ENCODE measurements around the gene COPG2.
A peak's percentile ranks its signal among the peaks of the same experiment; 100 is the strongest.

The COPG2 gene

GRCh38 chr7:130506358-130506757 is 162.2 kb downstream of the COPG2 start:
- no peak for DNase-seq (ENCODE audit: extremely low read depth in 1 of 2, low read depth in 1 of 2)

GRCh38 chr7:130505753-130506152 is 162.8 kb downstream of the COPG2 start:
- DNase-seq (ENCODE audit: extremely low read depth in 1 of 2, low read depth in 1 of 2): no peak

- DNase-seq (ENCODE audit: extremely low read depth in 1 of 2, low read depth in 1 of 2): no peak
These were observed 167.6 kb downstream of the COPG2 start for GRCh38 chr7:130500910-130501309.

- DNase-seq (ENCODE audit: extremely low read depth in 1 of 2, low read depth in 1 of 2): no peak
These were observed 168.1 kb downstream of the COPG2 start for GRCh38 chr7:130500463-130500862.

- no peak for DNase-seq (ENCODE audit: extremely low read depth in 1 of 2, low read depth in 1 of 2)
These were observed 174.1 kb downstream of the COPG2 start for GRCh38 chr7:130494431-130494858.

- no peak for DNase-seq (ENCODE audit: extremely low read depth in 1 of 2, low read depth in 1 of 2)
These were observed 175.2 kb downstream of the COPG2 start for GRCh38 chr7:130493275-130493873.

- DNase-seq (ENCODE audit: extremely low read depth in 1 of 2, low read depth in 1 of 2): no peak
These were observed 175.8 kb downstream of the COPG2 start for GRCh38 chr7:130492523-130493274.

- DNase-seq (ENCODE audit: extremely low read depth in 1 of 2, low read depth in 1 of 2): no peak
These were observed 176.6 kb downstream of the COPG2 start, which contains the start of gene MEST for GRCh38 chr7:130491841-130492522. TSS of gene MEST (plus strand) at chr7:130492085. CDS start at chr7:130492314, 229 bp downstream.

- DNase-seq (ENCODE audit: extremely low read depth in 1 of 2, low read depth in 1 of 2): no peak
These were observed 177.4 kb downstream of the COPG2 start for GRCh38 chr7:130490888-130491804.

GRCh38 chr7:130490311-130490791 is 178.2 kb downstream of the COPG2 start:
- DNase-seq (ENCODE audit: extremely low read depth in 1 of 2, low read depth in 1 of 2): no peak

- DNase-seq (ENCODE audit: extremely low read depth in 1 of 2, low read depth in 1 of 2): no peak
These were observed 179.2 kb downstream of the COPG2 start for GRCh38 chr7:130489140-130489983.

GRCh38 chr7:130488392-130489139 is 180.0 kb downstream of the COPG2 start:
- DNase-seq (ENCODE audit: extremely low read depth in 1 of 2, low read depth in 1 of 2): no peak

- DNase-seq (ENCODE audit: extremely low read depth in 1 of 2, low read depth in 1 of 2): no peak
These were observed 181.6 kb downstream of the COPG2 start for GRCh38 chr7:130486954-130487436.

- peak in 1 of 2 donors; percentile 20 for DNase-seq (ENCODE audit: extremely low read depth in 1 of 2, low read depth in 1 of 2)
These were observed 182.2 kb downstream of the COPG2 start for GRCh38 chr7:130486114-130486953.

- no peak for DNase-seq (ENCODE audit: extremely low read depth in 1 of 2, low read depth in 1 of 2)
These were observed 182.8 kb downstream of the COPG2 start for GRCh38 chr7:130485734-130486113.

GRCh38 chr7:130483031-130483430 is 185.5 kb downstream of the COPG2 start:
- no peak for DNase-seq (ENCODE audit: extremely low read depth in 1 of 2, low read depth in 1 of 2)

GRCh38 chr7:130481898-130482297 is 186.7 kb downstream of the COPG2 start:
- DNase-seq (ENCODE audit: extremely low read depth in 1 of 2, low read depth in 1 of 2): no peak
